Psoas muscle (tissue), 8 donors: ENCODE data around the gene MOK. TPM values are rescaled to one million over a fixed set of nuclear protein-coding genes. Genes with fewer than 3 reads are reported as not detected.
A peak's percentile ranks its signal among the peaks of the same experiment; 100 is the strongest.

Experiments
- ATAC-seq, 4 donors: fragments of 200-7000 bp; cut with Tn5 transposase; one replicate each; pipeline ENCODE4 v1.9.1; 2020; ENCODE audit warnings: moderate library complexity in 3 of 4, mild to moderate bottlenecking in 2 of 4
- DNase-seq, 2 donors: peaks; one replicate each; pipeline ENCODE4 v3.0.0-alpha.2; 2020
- H3K27ac ChIP-seq: fragments of 200-600 bp; one replicate; pipeline ENCODE4 v1.8.0; 2022
- H3K27me3 ChIP-seq, 3 donors: fragments of 200-600 bp in 1 of 3; one replicate each; pipeline versions ENCODE4 v1.6.1 to v1.8.0; 2013 to 2022; ENCODE audit warnings: low read length in 2 of 3, mild to moderate bottlenecking in 2 of 3, moderate library complexity in 1 of 3; ENCODE audit not compliant: insufficient read depth in 3 of 3
- H3K36me3 ChIP-seq, 2 donors: fragments of 200-600 bp in 1 of 2; one replicate each; pipeline versions ENCODE4 v1.6.1 to v1.8.0; 2013 to 2022; ENCODE audit warnings: low read depth in 1 of 2, mild to moderate bottlenecking in 1 of 2, moderate library complexity in 1 of 2; ENCODE audit not compliant: insufficient read depth in 1 of 2
- H3K4me1 ChIP-seq: fragments of 200-600 bp; one replicate; pipeline ENCODE4 v1.8.0; 2022
- H3K4me3 ChIP-seq: fragments of 200-600 bp; one replicate; pipeline ENCODE4 v1.8.0; 2022; ENCODE audit warnings: mild to moderate bottlenecking
- H3K9me3 ChIP-seq: fragments of 200-600 bp; one replicate; pipeline ENCODE4 v1.8.0; 2022
- WGBS, 3 donors: extraction: QIAGEN DNeasy Blood & Tissue Kit; methylation state at CpG; one replicate each; pipeline versions ENCODE4 v1.1.6 to v1.1.7; 2013; 5-methylcytosine and 5-hydroxymethylcytosine counted together
- intact Hi-C, 2 donors: fragments of 100-400 bp; cut with DNase I; formaldehyde crosslinking; loops; one replicate each; pipeline versions ENCODE4 v1.11.0 to v1.14.2; 2022
- polyA plus RNA-seq, 3 donors: library from polyadenylated mRNA; stranded (reverse); fragments of 200-250 nt; gene quantifications; one replicate each; pipeline ENCODE4 v1.2.3, GENCODE V29; 2013
- total RNA-seq, 4 donors: library from RNA; stranded (reverse); fragmentation: NEBNext Ultra II Directional in 2 of 4; extraction: Animal tissue kit (Norgen Biotek cat#: 25700) in 2 of 4; gene quantifications; one replicate each; pipeline versions ENCODE4 v1.2.1 to v1.2.4, GENCODE V29; 2021 to 2023
- TF ChIP-seq, protein P1 (sequence below): fragments of 200-600 bp; IDR thresholded peaks from one replicate; pipeline ENCODE4 v1.8.0; 2022; ENCODE audit warnings: antibody characterized with exemption
- donor health status: healthy with polysubstance abuse.
- donor health status: DM: no; HTN: no; CAD: no; lungs with moderate emphysema.
- donor health status: Bipolar disorder and iron deficiency.
- donor health status: healthy.
- donor health status: DM: yes; HTN: yes; CAD: no.
- donor health status: DM: no; HTN: no; CAD: no.
- donor health status: DM: no; HTN: no; CAD: no.
- donor health status: DM: yes; HTN: yes; CAD: no.

MOK gene
- total and polyA plus RNA-seq, 7 donors = 1.8 to 11.1 (median 3.4) TPM

DNA sequence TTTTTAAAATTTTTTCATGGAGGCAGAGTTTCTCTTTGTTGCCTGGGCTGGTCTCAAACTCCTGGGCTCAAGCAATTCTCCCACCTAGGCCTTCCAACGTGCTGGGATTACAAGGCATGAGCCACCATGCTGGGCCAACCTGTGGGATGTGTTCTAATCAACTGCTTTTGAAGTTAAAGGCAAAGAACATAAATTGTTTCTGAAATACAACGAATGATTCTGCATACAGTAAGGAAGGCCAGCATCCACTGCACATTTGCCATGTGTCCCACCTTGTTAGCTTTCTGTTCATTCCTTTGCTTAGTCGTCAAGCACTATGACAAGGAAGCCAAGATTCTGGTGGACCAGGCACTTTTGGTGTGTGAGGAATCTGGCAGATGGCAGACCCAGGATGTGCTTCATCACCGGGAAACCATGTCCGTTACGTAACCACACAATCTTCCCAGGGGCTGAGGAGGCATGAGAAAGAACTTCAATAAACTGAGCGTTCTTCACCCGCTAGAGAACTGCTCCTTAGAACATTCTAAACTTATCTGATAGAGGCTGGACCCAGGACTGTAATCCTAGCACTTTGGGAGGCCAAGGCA, 24.5 kb downstream of the MOK start:
- ATAC-seq = no peak
- intact Hi-C loops = no loop called here
- DNase-seq = no peak

DNA sequence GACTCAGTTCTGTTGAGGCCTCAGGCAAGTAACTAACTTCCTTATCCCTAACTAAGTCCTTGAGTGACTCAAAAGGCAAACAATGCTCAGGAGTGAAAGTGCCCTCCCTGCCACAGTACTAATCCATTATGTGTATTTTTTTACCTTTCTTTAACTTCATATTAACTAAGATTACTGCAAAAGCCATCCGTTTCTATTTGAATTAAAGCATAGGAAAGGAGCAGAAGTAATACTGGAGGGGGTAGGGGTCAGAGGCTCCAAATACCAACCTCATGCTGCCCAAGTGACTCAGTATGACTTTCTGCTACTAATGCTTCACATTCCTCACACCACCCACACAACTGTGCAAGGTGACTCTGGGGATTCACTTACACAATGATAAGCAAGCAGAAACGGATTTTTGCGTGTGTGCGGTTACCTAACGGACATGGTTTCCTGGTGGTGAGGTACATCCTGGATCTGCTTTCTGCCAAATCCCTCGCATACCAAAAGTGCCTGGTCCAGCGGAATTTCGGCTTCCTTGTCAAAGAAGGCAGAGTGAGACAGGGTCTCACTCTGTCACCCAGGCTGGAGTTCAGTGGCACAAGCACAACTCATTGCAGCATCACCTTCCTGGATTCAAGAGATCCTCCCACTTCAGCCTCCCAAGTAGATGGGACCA, 25.1 kb downstream of the MOK start:
- intact Hi-C loops = no loop called here
- no peak overlapping the region for H3K27ac ChIP-seq
- TF ChIP-seq, protein P1, sequence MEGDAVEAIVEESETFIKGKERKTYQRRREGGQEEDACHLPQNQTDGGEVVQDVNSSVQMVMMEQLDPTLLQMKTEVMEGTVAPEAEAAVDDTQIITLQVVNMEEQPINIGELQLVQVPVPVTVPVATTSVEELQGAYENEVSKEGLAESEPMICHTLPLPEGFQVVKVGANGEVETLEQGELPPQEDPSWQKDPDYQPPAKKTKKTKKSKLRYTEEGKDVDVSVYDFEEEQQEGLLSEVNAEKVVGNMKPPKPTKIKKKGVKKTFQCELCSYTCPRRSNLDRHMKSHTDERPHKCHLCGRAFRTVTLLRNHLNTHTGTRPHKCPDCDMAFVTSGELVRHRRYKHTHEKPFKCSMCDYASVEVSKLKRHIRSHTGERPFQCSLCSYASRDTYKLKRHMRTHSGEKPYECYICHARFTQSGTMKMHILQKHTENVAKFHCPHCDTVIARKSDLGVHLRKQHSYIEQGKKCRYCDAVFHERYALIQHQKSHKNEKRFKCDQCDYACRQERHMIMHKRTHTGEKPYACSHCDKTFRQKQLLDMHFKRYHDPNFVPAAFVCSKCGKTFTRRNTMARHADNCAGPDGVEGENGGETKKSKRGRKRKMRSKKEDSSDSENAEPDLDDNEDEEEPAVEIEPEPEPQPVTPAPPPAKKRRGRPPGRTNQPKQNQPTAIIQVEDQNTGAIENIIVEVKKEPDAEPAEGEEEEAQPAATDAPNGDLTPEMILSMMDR = no peak
- H3K27me3 ChIP-seq = no peaks in the 10 kb centered on the region
- no peak overlapping the region for H3K4me3 ChIP-seq
- H3K9me3 ChIP-seq = no peaks in the 10 kb centered on the region
- ATAC-seq (no peak), DNase-seq (no peak)
- peaks cover 9% of the 10 kb centered on the region for H3K4me1 ChIP-seq
- H3K36me3 ChIP-seq = no peaks in the 10 kb centered on the region
- WGBS, 3 donors = 82 to 85% (median 84%) methylated on average over 8 of the region's 8 CpGs

More for the DNA sequence above, 24.5 kb downstream of the MOK start:
- Histone ChIP-seq H3K4me3 (no peak overlapping the region), H3K27ac (no peak overlapping the region), H3K27me3 (no peaks in the 10 kb centered on the region), H3K4me1 (peaks cover 9% of the 10 kb centered on the region), H3K9me3 (no peaks in the 10 kb centered on the region), H3K36me3 (no peaks in the 10 kb centered on the region)
- TF ChIP-seq, protein P1 = no peak
- 90 to 95% (median 91%) methylated on average over 8 of the region's 8 CpGs for WGBS, 3 donors

DNA sequence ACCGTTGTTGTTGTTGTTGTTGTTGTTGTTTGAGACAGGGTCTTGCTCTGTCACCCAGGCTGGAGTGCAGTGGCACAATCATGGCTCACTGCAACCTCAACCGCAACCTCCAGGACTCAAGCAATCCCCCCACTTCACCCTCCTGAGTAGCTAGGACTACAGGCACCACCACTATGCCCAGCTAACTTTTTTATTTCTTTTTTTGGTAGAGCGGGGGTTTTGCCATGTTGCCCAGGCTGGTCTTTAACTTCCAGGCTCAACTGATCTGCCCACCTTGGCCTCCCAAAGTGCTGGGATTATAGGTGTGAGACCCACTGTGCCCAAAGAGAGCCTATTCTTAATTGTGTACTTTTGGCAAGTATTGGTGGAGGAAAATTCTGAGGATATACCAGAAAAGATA, 25.7 kb downstream of the MOK start:
- Histone ChIP-seq H3K27ac (no peak overlapping the region), H3K27me3 (no peaks in the 10 kb centered on the region), H3K9me3 (no peaks in the 10 kb centered on the region), H3K36me3 (no peaks in the 10 kb centered on the region), H3K4me3 (no peak overlapping the region), H3K4me1 (peaks cover 9% of the 10 kb centered on the region)
- WGBS, 3 donors = 85 to 93% (median 86%) methylated on average over 3 of the region's 3 CpGs
- DNase-seq (no peak), ATAC-seq (no peak)
- intact Hi-C loops = no loop called here
- TF ChIP-seq, protein P1 = no peak

DNA sequence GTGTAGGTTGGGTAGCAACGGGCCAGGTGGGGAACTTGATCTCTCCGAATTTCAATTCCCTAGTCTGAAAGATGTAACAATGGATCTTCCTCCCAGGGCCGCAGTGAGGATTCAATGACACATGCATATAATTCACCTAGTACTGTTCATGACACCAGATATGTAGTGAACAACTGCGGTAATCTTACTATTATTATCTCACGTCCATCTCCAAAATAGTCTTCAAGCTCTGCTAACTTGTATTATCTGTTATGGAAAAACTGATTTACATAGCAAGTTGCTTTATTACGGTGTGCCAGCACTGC, 26.4 kb downstream of the MOK start:
- 45 to 66% (median 56%) methylated on average over 6 of the region's 6 CpGs for WGBS, 3 donors
- H3K27me3 ChIP-seq = no peaks in the 10 kb centered on the region
- TF ChIP-seq, protein P1 = no peak
- no peaks in the 10 kb centered on the region for H3K9me3 ChIP-seq
- ATAC-seq (peak in 3 of 4 donors; percentile 44 to 71 (median 68)), DNase-seq (no peak)
- no peak overlapping the region for H3K27ac ChIP-seq
- intact Hi-C loops = no loop called here
- H3K36me3 ChIP-seq = no peaks in the 10 kb centered on the region
- no peak overlapping the region for H3K4me3 ChIP-seq
- peaks cover 9% of the 10 kb centered on the region for H3K4me1 ChIP-seq
